Germinal center (tissue), 1 donor: ENCODE measurements around the gene GLYR1.

Source experiments
- DNase-seq: peaks from one replicate; pipeline ENCODE4 v3.0.0; 2012; ENCODE audit warnings: mixed read lengths, low spot score

Gene GLYR1

GRCh38 chr16:4763791-4764190 lies 83.3 kb downstream of the GLYR1 start:
- DNase-seq, result no peak

DNA sequence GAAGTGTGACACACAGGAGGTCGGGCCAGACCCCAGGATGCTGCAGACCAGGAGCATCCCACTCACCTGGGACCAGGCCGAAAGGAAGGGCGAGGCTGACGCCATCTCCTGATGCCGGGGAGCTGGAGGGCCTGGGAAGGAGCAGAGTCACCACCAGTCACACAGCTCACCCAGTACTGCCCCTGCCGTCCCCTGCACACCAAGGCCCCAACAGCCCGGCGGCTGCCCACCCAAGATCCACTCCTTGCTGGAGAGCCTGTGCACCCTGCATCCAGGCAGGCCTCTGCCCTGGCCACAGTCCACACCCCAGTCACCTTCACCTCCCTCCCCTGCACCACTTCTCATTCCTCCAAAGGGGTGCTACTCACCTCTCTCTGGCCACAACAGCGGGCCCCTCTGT lies 84.9 kb downstream of the GLYR1 start:
- DNase-seq, result no peak

GRCh38 chr16:4760221-4760910 lies 86.7 kb downstream of the GLYR1 start:
- no peak for DNase-seq

- DNase-seq, result no peak
Observed at GRCh38 chr16:4755687-4756086, 91.4 kb downstream of the GLYR1 start.

- no peak for DNase-seq
Observed at GRCh38 chr16:4754865-4755264, 92.2 kb downstream of the GLYR1 start.

- DNase-seq, result no peak
Observed at GRCh38 chr16:4753227-4753626, 93.9 kb downstream of the GLYR1 start.
